HG03457 (cell line): ENCODE measurements around the gene OPA3.
A peak's percentile ranks its signal among the peaks of the same experiment; 100 is the strongest.

ENCODE experiments used
- ATAC-seq: cut with Tn5 transposase; IDR thresholded peaks from one replicate; pipeline ENCODE4 v1.9.1; 2021; ENCODE audit warnings: moderate number of reproducible peaks; ENCODE audit not compliant: unreplicated experiment

The OPA3 gene

GRCh38 chr19:45484273-45484945 lies 100.2 kb downstream of the OPA3 start:
- ATAC-seq, result no peak

DNA sequence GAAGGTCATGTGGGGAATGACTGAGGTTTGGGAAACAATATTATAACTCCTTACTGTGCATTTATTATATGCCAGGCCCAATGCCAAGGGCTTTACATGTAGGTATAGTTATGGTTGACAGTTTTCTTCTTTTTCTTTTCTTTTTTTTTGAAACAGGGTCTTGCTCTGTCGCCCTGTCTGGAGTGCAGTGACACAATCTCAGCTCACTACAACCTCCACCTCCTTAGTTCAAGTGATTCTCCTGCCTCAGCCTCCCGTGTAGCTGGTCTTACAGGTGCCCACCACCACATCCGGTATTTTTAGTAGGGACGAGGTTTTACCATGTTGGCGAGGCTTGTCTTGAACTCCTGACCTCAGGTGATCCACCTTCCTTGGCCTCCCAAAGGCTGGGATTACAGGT lies 101.6 kb downstream of the OPA3 start:
- ATAC-seq, result no peak

- ATAC-seq, result peak; percentile 52
Measured at GRCh38 chr19:45478454-45479238, 106.0 kb downstream of the OPA3 start.

GRCh38 chr19:45477713-45478453 lies 106.7 kb downstream of the OPA3 start:
- no peak for ATAC-seq
